ENCODE measurements around the gene CCDC85B.

CCDC85B gene

DNA sequence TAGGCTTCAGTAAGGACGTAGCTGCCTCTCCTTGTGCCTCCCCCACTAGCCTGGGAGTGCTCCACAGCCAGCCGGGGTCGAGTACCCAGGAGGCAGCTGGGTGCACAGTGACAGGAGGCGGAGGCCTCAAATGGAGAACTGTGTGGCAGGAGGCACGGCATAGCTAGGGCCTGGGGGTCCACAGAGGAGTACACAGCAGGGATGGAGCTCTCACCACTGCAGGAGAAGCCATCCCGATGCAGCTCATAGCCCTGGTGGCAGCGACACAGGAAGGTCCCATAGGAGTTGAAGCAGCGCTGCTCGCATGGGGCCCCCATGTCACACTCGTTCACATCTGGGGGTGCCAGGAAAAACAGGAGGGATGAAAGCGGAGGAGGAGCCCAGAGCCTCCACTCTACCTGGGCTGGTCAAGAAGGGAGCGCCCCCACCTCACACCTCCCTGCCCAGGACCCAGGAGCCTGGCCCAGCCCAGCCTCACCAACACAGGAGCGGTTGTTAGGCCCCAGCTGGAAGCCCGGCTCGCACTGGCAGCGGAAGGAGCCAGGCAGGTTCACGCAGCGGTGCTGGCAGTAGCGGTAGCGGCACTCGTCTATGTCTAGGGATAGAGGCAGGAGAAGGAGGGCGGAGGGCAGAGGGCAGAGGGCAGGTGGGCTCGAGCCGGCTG, 20.7 kb upstream of the CCDC85B start:
- no peak for DNase-seq (ENCODE audit: low read depth, low spot score)

DNA sequence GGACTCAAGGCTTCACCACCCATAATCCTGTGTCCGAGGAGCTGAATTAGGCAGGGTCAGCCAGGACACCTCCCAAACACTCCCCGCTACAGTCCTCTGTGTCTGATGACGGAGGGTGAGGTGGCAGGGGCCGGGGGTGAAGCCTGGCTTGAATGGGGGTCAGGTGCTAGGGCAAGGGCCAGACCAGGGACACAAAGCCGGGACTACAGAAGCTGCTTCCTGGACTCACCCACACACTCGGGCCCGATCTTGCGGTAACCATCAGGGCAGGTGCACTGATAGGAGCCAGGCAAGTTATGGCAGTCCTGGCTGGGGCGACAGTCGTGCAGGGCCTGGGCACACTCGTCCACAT, 20.2 kb upstream of the CCDC85B start:
- no peak for DNase-seq (ENCODE audit: low read depth, low spot score)

DNA sequence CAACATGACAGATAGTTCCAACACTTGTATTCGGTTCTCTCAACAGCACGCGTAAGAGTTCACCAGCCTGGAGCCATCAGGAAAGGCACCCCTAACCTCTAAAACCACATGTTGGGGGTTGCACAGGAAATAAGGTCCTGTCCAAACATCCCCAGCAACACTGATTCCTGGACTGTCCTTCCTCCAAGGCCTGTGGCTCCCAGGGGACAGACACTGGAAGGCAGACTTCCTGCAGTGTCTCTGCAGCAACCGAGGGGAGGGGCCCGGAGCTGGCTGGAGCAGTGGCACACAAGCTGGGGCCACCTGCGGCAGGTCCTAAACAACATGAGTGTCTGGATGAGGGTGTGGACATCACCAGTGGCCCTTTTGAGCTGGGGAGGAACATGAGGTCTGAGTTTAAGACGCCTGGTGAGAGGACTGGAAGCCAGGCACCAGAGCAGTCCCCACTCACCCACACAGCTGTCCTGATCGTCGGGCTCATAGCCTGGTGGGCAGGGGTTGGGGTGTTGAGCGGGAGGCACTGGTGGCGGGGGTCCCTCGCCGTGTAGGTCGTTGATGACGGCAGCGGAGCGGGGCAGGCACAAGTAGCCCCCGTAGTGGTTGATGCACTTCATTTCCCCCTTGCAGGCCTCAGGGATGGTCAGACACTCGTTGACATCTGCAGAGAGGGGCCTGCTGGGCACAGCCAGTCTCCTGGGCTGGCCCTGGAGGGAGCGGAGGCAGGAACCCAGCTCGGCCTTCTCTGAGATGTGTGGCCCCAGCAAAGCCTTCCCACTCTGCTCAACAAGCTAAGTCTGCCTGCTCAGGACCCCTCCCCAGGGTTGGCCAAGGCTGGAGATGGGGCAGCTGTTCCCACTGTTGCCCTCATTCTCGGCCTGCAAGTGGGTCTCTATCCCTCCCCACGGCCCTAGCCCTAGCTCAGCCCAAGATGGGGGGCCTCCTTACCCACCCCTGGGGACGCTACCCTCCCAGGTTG, 19.5 kb upstream of the CCDC85B start:
- no peak for DNase-seq (ENCODE audit: low read depth, low spot score)

DNA sequence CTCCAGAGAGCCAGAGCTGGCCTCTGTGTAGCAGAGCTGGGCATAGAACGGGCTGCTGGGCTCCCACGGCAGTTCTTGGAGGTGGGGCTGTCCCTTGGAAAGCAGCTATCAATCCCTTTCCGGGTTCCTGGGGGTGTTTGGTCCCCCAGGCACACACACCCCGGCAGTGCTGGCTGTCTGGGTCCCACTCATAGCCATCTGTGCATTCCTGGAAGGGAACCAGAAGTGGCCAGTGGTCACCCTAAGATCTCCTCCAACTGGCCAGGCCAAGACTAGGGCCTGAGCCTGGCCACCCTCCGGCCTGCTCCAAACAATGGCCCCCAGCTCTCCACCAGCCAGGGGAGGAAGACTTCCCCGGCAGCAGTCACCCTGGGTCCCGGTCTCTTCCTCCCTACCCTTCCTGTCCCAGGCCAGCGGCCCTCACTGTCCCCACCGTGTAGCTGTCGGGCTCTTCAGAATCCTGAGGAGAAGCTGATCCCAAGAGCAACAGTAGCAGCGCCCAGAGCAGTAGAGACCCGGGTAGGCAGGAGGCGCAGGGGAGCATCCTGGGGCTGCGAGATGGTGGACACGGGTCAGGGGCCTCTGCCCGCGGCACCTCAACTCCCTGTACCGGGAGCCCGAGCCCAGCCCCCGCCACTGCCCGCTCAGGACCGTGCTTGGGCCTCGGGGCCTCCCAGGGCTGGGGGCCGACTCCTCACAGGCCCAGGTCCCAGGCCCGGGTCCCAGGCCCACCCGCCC, 18.5 kb upstream of the CCDC85B start:
- no peak for DNase-seq (ENCODE audit: low read depth, low spot score)

DNA sequence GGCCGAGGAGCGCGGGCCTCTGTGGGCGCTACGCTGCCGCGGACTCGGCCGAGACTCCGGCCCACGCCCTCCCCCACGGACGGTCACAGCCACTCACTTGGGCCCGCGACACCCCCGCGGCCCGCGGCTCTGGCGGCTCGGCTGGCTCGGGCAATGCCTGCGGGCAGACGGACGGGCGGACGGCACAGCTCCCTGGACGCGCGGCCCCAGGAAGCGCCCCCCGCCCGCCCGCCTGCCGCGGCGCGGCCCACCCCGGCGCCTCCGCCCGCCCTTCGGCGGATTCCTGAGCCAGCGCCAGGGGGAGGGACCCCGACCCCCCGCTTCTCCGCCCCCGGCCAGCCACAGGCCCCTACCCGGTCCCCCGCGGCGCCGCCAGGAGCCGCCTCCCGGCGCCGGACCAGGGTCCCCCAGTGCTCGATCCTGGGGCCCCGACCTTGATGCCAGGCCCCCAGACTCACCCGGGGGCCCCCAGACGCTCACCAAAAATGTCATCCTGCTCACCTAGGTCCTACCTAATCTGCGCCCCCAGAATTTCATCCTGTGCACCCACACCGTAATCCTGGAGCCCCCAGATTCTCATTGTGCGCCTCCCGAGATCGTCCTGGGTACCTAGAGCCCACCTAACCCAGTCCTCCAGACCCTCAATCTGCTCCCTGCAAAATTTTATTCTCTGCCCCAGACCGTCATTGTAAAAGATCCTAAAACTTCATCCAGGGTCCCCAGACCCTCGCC, 17.7 kb upstream of the CCDC85B start, which contains the start of gene EFEMP2:
Gene EFEMP2 (minus strand): TSS at position 215 of the 732 bp plus-strand sequence. CDS start 446 bp downstream, outside the sequence.
- DNase-seq (ENCODE audit: low read depth, low spot score), result no peak

DNA sequence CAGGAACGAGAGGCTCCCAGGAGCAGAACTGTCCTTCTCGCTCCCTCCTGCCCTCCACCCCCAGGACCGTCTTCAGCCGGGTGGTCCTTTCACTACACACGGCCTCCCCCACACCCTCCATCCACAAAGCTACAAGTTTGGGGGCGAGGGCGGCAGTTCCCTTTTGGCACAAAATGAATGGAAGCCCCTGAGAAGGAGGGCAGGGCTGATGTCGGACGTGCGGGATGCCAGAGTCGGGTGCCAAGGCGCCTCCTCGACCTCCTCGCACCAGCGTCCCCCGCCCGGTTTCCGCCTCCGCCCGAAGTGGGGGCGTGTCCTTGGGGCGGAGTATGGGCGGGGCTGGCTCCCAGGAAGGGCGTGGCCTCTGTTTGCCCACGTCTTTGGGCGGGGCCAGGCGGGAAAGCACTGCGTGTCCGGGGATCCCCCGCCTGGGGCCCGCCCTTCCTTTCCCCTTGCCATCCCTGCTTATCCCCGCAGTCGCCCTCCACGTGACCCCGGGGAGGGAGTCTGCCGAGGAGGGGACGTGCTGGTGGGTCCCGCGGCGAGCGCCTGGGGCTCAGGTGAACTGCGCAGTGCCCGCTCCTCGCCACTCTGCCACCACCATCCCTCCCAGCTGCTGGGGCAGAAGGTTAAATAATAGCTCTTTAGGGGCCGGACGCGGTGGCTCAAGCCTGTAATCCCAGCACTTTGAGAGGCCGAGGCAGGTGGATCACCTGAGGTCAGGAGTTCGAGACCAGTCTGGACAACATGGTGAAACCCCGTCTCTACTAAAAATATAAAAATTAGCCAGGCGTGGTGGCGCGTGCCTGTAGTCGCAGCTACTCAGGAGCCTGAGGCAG, 16.9 kb upstream of the CCDC85B start:
- no peak for DNase-seq (ENCODE audit: low read depth, low spot score)

- no peak for DNase-seq (ENCODE audit: low read depth, low spot score)
These were observed 10.9 kb upstream of the CCDC85B start, which contains the start of gene CTSW for GRCh38 chr11:65879617-65880016. Gene CTSW (plus strand): TSS chr11:65879837. CDS start chr11:65879855, 18 bp downstream.

DNA sequence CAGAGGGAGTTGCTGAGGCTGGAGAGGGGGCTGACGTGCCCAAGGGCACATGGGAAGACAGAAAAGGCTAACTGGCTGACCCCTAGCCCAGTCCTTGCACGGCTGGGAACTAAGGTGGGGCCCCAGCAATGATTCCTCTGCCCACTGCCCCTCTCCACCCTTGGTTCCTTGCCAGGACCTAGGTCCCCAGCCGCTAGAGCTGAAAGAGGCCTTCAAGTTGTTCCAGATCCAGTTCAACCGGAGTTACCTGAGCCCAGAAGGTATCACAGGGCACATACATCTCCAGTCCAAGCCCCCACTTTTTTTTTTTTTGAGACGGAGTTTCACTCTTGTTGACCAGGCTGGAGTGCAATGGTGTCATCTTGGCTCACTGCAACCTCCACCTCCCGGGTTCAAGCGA, 10.4 kb upstream of the CCDC85B start:
- DNase-seq (ENCODE audit: low read depth, low spot score), result no peak

DNA sequence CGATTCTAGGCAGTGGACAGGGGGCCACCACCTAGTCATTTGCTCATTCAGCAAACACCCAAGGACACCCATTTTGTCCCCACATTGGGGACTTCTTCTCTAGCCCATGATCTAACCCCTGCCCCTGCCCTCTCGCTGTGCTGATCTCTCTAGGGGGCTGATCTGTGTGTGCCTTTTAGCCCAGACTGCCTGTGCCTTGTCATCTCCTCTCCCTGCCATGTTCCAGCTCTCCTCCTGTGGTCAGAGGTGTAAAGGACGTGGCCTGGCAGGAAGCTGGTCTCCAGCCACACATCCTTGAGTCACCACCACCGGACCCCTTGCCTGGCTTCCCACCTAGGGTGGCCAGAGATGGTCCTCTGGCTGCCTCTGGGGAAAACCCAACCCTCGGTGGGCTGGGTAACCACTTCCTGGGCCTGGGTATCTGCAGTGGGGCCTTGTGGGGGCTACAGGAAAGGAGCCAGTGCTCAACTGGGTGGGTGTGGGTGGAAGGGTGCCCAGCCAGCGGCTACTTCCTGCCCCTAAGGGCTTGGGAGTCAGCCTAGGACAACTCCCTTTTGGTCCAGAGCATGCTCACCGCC, 9.5 kb upstream of the CCDC85B start:
- DNase-seq (ENCODE audit: low read depth, low spot score), result no peak

- DNase-seq (ENCODE audit: low read depth, low spot score), result no peak
These were observed 8.1 kb upstream of the CCDC85B start for GRCh38 chr11:65882120-65883057.

- no peak for DNase-seq (ENCODE audit: low read depth, low spot score)
These were observed 7.3 kb upstream of the CCDC85B start for GRCh38 chr11:65883058-65883761.

DNA sequence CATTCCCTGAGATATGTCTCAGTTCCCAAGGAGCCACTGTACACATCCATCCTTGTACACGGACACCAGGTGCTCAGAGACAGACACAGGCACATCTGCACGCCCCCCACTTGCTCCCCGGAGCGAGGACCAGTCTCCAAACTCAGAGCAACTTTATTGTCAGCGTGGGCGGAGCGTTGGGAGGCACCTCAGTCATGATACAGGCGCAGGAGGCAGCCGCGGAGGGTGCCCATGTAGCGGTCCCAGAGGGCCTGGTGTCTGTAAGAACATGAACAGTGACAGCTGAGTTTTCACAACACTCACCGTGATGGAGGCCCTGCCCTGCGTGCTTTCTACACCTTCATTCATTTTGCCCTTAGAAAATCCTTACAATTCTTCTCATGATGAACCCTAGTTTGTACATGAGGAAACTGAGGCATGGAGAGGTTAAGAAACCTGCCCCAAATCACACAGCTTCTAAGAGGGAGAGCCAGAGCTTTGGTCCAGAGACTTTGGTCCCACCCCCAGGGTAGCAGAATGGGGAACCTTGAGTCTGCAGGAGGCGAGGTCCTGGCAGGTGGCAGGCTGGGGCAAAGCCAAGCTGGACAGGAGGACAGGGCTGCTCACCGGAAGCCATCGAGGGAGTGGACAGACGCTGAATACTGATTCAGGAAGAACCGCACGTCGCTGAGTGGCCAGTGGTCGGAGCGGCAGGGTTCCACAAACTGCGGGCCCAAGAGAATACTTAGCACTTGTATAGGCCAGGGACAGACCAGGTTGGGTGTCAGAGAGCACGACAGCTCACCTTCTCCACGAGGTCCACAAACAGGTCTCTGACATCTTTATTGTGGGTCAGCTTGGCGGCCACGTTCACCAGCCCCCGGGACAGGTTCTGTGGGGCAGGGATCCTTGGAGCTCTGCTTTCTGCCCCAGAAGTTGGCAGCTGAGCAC, 6.4 kb upstream of the CCDC85B start:
- DNase-seq (ENCODE audit: low read depth, low spot score), result no peak

- DNase-seq (ENCODE audit: low read depth, low spot score), result no peak
These were observed 5.8 kb upstream of the CCDC85B start for GRCh38 chr11:65884716-65885092.

- no peak for DNase-seq (ENCODE audit: low read depth, low spot score)
These were observed 5.2 kb upstream of the CCDC85B start for GRCh38 chr11:65885231-65885630.

- DNase-seq (ENCODE audit: low read depth, low spot score), result no peak
These were observed 4.5 kb upstream of the CCDC85B start for GRCh38 chr11:65885808-65886536.

Measured in iPS DF 19.7 (cell line).